GM10266 (cell line): ENCODE data around the gene IL1RAP.

Source experiments
- DNase-seq: peaks from one replicate; pipeline ENCODE4 v3.0.0; 2012; ENCODE audit errors: extremely low spot score
- CTCF ChIP-seq: IDR thresholded peaks from 2 replicates; pipeline ENCODE4 v1.5.1; 2012; ENCODE audit warnings: mild to moderate bottlenecking, low read depth; ENCODE audit not compliant: control insufficient read depth, insufficient read depth; ENCODE audit errors: missing control alignments

The IL1RAP gene

GRCh38 chr3:190533511-190534281 lies 19.8 kb downstream of the IL1RAP start:
- DNase-seq, result no peak
- no peak for TF ChIP-seq CTCF

- TF ChIP-seq CTCF, result no peak
- DNase-seq, result no peak
Observed at GRCh38 chr3:190534386-190534785, 20.5 kb downstream of the IL1RAP start.

GRCh38 chr3:190534986-190535385 lies 21.1 kb downstream of the IL1RAP start:
- DNase-seq, result no peak
- no peak for TF ChIP-seq CTCF

GRCh38 chr3:190537146-190537545 lies 23.3 kb downstream of the IL1RAP start:
- no peak for TF ChIP-seq CTCF
- no peak for DNase-seq

- DNase-seq, result no peak
- TF ChIP-seq CTCF, result no peak
Observed at GRCh38 chr3:190538288-190538687, 24.4 kb downstream of the IL1RAP start.

GRCh38 chr3:190539526-190539925 lies 25.6 kb downstream of the IL1RAP start:
- TF ChIP-seq CTCF, result no peak
- no peak for DNase-seq

- no peak for TF ChIP-seq CTCF
- DNase-seq, result no peak
Observed at GRCh38 chr3:190541008-190541407, 27.1 kb downstream of the IL1RAP start.
